Colon (tissue), 2 donors: ENCODE results near the gene FAM3D.
"Not testable (repeated sequence)": the region's sequence is repeated elsewhere in the genome, so short reads cannot be mapped to it uniquely, and the experiment has no call there.

Experiments used
- FAIRE-seq: peaks from 2 replicates; lab custom pipeline; 2012; peaks lifted over from hg19 to GRCh38; lab: Jason Lieb, UNC
- donor health status: control.
- donor health status: control.

The FAM3D gene, protein sequence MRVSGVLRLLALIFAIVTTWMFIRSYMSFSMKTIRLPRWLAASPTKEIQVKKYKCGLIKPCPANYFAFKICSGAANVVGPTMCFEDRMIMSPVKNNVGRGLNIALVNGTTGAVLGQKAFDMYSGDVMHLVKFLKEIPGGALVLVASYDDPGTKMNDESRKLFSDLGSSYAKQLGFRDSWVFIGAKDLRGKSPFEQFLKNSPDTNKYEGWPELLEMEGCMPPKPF

GRCh38 chr3:58666683-58667082, at the start of gene FAM3D:
Gene FAM3D, minus strand, starts transcription at chr3:58666774. Its CDS starts 11,211 bp downstream, at chr3:58655563.
- no peak for FAIRE-seq

DNA sequence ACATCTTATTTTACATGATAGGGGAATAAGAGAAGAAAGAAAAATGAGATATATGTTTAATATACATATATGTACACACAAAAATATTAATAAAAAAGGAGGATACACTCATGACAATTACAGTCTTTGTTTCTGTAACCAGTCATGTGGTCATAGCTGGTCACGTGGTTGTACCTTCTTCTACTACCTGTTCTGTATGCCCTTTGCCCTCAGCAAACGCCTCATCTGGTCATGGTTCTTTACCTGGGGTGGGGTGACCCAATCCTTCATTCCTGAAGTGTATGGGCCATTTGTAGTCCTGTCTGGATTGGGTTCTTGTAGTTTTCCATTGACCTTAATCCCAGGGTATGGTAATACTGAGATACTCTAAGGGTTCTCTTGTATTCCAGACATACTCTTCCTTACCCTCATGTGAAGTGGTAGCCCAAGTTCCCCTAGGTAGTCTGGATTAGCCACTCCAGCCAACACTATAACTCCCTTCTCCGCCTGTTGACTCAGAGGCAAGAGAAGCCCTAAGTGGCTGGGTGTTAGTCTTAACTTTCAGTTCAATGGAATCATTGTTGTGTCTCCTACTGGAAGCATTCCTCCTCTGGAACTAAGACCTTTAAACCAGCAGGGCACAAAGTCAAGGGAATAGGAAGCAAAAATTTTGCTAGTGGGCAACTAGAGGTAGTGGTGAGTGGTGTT, 47.3 kb upstream of the FAM3D start:
- no peak for FAIRE-seq

DNA sequence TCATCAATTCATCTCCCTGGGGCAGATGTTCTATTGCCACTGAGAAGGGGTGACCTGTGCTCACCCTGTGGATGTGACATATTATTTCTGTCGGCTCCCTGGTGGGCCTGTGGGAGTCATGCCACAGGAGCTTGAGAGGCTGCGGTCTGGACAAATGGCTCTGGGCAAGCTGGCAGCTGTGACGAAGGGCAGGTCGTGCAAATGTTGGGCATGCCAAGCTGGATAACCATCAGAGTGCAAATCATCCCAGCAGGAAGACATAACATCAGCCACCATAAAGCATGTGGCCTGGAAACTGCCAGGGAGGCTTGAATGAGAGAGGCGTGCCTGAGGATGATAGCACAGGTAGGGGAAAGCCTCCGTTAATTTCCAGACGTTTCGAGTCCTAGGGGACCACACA, 45.3 kb upstream of the FAM3D start:
- FAIRE-seq: no peak

- FAIRE-seq: not testable (repeated sequence)
Observed at GRCh38 chr3:58708983-58709382, 42.4 kb upstream of the FAM3D start.

DNA sequence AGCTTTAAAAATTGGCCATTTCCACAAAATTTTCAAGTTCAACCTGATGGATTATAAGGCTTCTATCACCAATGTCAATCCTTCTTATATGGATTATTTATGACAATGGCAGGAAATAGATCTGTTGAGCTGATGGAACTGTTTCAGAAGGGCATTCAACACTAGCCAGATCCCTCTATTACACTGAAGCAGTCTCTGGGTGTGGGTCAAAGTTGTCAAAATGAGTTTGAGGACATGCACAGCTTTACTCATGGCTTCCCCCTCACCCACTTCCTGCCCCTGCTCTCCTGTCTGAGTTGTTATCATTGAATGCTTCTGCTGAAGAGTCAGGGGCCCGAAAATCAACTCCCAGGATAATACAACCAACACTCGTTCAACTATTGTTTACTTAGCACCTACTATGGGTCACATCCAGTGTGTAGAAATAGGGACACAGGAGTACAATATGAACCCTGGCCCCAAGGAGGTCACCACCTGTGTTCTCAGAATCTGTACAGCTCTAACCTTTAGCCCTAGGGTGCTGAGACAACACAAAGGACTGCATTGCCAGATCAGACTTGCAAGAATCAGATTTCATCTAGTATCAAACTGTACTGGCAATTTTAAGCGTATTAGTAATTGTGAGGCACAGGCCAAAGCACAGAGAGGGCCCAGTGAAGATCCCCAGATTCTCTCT, 41.7 kb upstream of the FAM3D start:
- no peak for FAIRE-seq

DNA sequence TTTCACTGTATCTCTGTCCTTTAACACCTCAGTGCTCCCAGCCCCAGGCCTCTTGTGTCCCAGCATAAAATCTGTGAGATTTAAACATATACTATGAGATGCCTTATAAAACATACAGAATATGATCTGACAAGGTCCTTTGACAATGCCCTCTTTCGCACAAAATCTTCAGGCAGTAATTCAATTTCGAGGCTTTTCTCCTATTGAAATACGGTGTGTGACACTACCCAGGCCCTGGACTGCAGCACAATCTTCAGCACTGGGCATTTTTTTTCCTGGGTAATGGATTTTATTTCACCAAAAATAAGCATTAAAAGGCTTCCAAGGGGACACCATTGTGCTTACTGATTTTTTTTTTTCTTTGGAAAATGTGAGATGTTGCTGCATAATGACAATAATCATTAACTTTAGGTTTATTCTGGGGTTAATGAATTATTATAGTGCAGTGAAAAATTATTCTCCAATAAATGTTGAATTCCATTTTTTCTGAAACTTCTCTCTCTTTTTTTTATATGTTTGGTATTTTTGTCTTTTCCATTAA, 40.9 kb upstream of the FAM3D start:
- FAIRE-seq: no peak

DNA sequence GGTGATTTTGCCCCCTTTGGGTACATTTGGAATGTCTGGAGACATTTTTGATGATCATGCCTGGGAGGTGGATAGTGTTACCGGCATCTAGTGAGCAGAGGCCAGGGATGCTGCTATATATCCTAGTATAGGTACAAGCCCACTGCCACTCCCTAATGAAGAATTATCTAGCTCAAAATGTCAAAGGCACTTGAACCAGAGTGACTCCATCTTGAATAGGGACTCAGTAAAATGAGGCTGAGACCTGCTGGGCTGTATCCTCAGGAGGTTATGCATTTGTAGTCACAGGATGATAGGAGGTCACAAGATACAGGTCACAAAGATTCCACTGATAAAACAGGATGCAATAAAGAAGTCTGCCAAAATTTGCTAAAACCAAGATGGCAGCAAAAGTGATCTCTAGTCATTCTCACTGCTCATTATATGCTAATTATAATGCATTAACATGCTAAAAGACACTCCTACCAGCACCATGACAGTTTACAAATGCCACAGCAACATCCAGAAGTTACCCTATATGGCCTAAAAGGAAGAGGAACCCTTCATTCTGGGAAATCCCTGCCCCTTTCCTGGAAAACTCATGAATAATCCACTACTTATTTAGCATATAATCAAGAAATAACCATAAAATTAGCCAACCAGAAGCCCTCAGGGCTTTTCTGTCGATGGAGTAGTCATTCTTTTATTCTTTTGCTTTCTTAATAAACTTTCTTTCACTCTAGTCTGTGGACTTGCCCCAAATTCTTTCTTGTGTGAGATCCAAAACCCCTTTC, 40.0 kb upstream of the FAM3D start:
- no peak for FAIRE-seq

DNA sequence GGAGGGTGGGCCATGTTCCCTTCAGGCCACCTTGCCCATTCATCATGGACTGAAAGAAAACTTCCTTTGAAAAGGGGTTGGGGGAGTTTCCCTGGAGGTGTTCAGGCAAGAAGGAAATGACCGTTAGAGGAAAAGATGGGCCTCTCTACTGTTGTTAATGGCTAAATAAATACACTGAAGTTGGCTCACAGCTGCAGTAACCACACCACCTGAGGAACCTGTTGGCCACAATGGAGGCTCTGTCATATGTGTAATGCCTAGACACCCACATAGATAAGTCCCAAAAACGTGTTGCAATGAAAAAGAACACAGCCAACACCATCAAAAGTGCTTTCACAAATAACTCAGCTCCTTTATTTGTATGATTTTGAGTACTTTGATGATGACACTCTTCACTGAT, 38.2 kb upstream of the FAM3D start:
- FAIRE-seq: no peak

DNA sequence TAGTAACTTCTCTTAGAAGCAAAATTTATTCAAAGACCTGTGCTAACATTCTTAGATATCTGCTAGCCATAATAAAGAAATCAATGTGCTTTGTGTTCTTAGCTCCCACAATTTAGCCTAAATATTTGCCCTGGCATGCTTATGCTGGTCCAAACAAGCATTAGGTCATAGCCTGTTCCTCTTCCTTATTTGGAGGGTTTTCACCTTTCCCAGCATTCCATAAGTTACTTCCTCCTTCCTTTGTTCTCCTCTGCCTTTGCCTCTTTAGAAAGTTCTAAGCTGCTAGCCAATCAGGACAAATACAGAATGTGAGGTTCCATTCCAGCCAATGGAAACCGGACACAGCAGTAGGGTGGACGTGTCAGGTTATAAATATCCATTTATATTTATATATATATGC, 37.7 kb upstream of the FAM3D start:
- FAIRE-seq: not testable (repeated sequence)

- FAIRE-seq: no peak
Observed at GRCh38 chr3:58698246-58698645, 31.7 kb upstream of the FAM3D start.

DNA sequence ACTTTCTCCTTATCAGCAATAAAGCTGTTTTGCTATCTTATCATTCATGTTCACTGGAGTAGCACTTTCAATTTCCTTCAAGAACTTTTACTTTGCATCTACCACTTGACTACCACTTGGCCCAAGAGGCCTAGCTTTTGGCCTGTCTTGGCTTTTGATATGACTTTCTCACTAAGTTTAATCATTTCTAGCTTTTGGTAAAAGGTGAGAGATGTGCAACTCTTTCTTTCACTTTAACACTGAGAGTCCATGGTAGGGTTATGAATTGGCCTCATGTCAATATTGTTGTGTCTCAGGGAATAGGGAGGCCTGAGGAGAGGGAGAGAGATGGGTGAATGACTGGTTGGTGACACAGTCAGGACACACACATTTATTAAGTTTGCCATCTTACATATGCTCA, 31.0 kb upstream of the FAM3D start:
- FAIRE-seq: no peak

DNA sequence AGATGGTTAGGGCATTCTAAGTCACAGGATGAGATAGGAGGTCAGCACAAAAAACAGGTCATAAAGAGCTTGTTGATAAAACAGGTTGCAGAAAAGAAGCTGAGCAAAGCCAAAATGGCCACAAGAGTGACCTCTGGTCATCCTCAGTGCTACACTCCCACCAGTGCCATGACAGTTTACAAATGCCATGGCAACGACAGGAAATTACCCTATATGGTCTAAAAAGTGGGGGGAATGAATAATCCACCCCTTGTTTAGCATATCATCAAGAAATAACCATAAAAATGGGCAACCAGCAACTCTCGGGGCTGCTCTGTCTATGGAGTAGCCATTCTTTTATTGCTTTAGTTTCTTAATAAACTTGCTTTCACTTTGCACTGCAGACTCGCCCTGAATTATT, 30.2 kb upstream of the FAM3D start:
- not testable (repeated sequence) for FAIRE-seq

- peak; percentile 53 for FAIRE-seq
Observed at GRCh38 chr3:58696093-58696492, 29.5 kb upstream of the FAM3D start.

GRCh38 chr3:58695284-58695683, 28.7 kb upstream of the FAM3D start:
- not testable (repeated sequence) for FAIRE-seq

DNA sequence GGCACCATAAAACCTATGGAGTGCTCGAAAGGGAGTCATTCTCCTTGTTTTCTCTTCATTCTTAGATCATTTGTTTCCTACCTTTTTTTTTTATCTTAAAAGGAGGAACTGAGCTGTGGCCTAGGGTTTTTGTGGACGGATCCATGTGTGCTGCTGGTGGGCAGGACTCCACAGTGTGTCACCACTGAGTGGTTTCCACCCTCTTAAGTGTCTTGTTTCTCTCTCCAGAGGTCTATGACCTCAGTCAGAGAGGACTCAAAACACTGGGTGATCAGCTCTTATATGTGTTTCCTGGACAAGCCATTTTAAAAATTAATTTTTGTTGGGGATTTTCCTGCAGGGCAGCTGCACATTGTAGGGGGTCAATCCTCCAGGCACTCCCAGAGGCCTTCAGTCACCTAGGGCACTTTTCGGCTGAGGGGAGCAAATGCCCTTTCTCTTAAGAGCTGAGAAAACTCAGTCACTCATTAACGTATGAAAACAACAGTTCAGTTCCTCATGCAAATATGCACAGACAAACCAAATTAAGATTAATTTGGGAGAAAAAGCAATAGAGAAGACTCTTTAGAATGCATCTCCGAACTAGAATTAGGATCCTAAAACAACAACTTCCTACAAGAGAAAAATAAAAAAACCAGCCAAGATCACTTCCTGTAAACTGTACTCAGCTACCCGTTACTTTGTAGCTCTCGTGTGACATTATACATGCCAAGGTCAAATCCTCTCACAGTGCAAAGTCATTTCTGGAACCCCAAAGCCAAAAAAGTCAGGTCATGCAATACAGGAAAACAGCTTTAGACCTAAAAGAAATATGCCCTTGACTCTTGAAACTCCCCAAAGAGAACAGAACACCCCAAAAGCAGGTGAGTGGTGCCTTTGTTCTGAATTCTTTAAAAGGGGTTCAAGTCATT, 27.6 kb upstream of the FAM3D start:
- no peak for FAIRE-seq

GRCh38 chr3:58692484-58692883, 25.9 kb upstream of the FAM3D start:
- FAIRE-seq: peak; percentile 89

GRCh38 chr3:58691997-58692396, 25.4 kb upstream of the FAM3D start:
- no peak for FAIRE-seq

- FAIRE-seq: no peak
Observed at GRCh38 chr3:58690490-58690889, 23.9 kb upstream of the FAM3D start.

DNA sequence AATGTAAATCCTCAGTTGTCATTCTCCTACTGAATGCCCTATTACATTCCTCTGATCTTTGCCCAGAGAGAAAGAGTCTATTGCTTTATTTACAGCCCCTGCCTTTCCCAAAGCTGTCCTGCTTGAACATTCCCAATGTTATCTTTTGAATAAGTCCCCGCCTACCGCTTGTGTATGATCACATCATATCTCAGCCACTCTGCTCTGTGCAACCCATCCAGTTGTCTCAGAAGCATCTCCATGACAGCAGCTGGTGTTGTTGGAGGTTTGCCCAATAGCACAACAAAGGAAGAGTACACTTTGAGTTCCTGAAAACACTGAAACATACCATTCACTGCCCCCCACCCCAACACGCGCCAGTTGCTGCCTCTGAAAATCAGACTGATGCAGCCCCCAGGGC, 22.0 kb upstream of the FAM3D start:
- no peak for FAIRE-seq

- no peak for FAIRE-seq
Observed at GRCh38 chr3:58686847-58687246, 20.3 kb upstream of the FAM3D start.

DNA sequence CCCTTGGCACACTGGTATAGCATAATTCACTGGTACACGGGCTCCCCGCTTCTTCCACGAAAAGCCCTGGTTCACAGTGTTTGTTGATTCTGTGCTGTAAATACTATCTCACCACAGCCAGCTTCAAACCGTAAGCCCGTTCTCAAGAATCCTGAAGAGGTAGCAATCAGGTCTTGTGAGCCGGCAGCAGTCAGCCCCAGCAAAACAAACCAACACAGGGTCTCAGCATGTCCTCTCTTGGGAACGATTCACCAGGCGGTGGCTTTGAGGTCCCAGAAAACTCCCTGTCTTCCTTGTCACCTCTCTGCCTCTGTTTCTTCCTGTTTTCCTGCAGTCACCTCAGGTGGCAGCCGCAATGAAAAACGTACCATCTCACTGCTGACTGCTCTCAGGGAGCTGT, 19.1 kb upstream of the FAM3D start:
- no peak for FAIRE-seq
